ENCODE results near the gene KMO.

Gene KMO

GRCh38 chr1:241611063-241611462 lies 78.9 kb downstream of the KMO start:
- peak; percentile 63 for TF ChIP-seq CTCF (IDR thresholded peaks at IDR 0.05; ENCODE audit: control insufficient read depth, extremely low read depth, insufficient read depth)
- H3K4me3 ChIP-seq (ENCODE audit: low read depth, low read length) = no peak overlapping the region
- DNase-seq (ENCODE audit: low read depth) = peak; percentile 64

GRCh38 chr1:241611736-241612135 lies 79.6 kb downstream of the KMO start:
- H3K4me3 ChIP-seq (ENCODE audit: low read depth, low read length) = no peak overlapping the region
- no peak for DNase-seq (ENCODE audit: low read depth)
- no peak for TF ChIP-seq CTCF (IDR thresholded peaks at IDR 0.05; ENCODE audit: control insufficient read depth, extremely low read depth, insufficient read depth)

GRCh38 chr1:241612533-241613477 lies 80.6 kb downstream of the KMO start:
- no peak for DNase-seq (ENCODE audit: low read depth)

GRCh38 chr1:241614144-241614543 lies 82.0 kb downstream of the KMO start:
- TF ChIP-seq CTCF (IDR thresholded peaks at IDR 0.05; ENCODE audit: control insufficient read depth, extremely low read depth, insufficient read depth) = no peak
- H3K4me3 ChIP-seq (ENCODE audit: low read depth, low read length) = no peak overlapping the region
- no peak for DNase-seq (ENCODE audit: low read depth)

More at GRCh38 chr1:241612533-241613477, 80.6 kb downstream of the KMO start:
- no peak overlapping the region for H3K4me3 ChIP-seq (ENCODE audit: low read depth, low read length)
- TF ChIP-seq CTCF (IDR thresholded peaks at IDR 0.05; ENCODE audit: control insufficient read depth, extremely low read depth, insufficient read depth) = no peak

GRCh38 chr1:241614572-241614971 lies 82.4 kb downstream of the KMO start:
- no peak for TF ChIP-seq CTCF (IDR thresholded peaks at IDR 0.05; ENCODE audit: control insufficient read depth, extremely low read depth, insufficient read depth)
- DNase-seq (ENCODE audit: low read depth) = no peak
- no peak overlapping the region for H3K4me3 ChIP-seq (ENCODE audit: low read depth, low read length)

GRCh38 chr1:241615043-241615974 lies 83.1 kb downstream of the KMO start:
- no peak for DNase-seq (ENCODE audit: low read depth)
- TF ChIP-seq CTCF (IDR thresholded peaks at IDR 0.05; ENCODE audit: control insufficient read depth, extremely low read depth, insufficient read depth) = no peak
- no peak overlapping the region for H3K4me3 ChIP-seq (ENCODE audit: low read depth, low read length)

Data from LNCaP clone FGC (cell line).